SHP77 (cell line): ENCODE data around the gene MAP3K14.

Experiments used
- DNase-seq, 2 experiments: peaks; one replicate each; lab custom pipeline; 2025; lab: John Stamatoyannopoulos, UW

The MAP3K14 gene

GRCh38 chr17:45235416-45236281 lies 81.2 kb downstream of the MAP3K14 start:
- DNase-seq = peak; percentile 43 to 62

GRCh38 chr17:45234641-45235415 lies 82.0 kb downstream of the MAP3K14 start:
- peak; percentile 39 to 66 for DNase-seq

- DNase-seq = no peak
Measured at GRCh38 chr17:45233423-45233924, 83.3 kb downstream of the MAP3K14 start.

GRCh38 chr17:45232514-45233422 lies 84.1 kb downstream of the MAP3K14 start:
- DNase-seq = no peak

GRCh38 chr17:45231481-45232116 lies 85.2 kb downstream of the MAP3K14 start:
- peak; percentile 48 to 74 for DNase-seq

- DNase-seq = peak; percentile 15 to 74
Measured at GRCh38 chr17:45230787-45231480, 85.9 kb downstream of the MAP3K14 start.

GRCh38 chr17:45230410-45230786 lies 86.4 kb downstream of the MAP3K14 start:
- DNase-seq = no peak

- no peak for DNase-seq
Measured at GRCh38 chr17:45229681-45230409, 87.0 kb downstream of the MAP3K14 start.

GRCh38 chr17:45228763-45229539 lies 87.9 kb downstream of the MAP3K14 start:
- peak in 1 of 2 experiments; percentile 50 for DNase-seq

GRCh38 chr17:45227926-45228762 lies 88.7 kb downstream of the MAP3K14 start:
- peak in 1 of 2 experiments; percentile 20 for DNase-seq

- no peak for DNase-seq
Measured at GRCh38 chr17:45227101-45227925, 89.5 kb downstream of the MAP3K14 start.

- DNase-seq = no peak
Measured at GRCh38 chr17:45226576-45226975, 90.2 kb downstream of the MAP3K14 start.

GRCh38 chr17:45225964-45226530 lies 90.8 kb downstream of the MAP3K14 start:
- no peak for DNase-seq

- no peak for DNase-seq
Measured at GRCh38 chr17:45225051-45225700, 91.6 kb downstream of the MAP3K14 start.

GRCh38 chr17:45224671-45225050 lies 92.2 kb downstream of the MAP3K14 start:
- DNase-seq = no peak
